Body of pancreas (tissue), 4 donors: ENCODE results near the gene SLC44A1. TPM values are rescaled to one million over a fixed set of nuclear protein-coding genes. Genes with fewer than 3 reads are reported as not detected.

ENCODE experiments used
- ATAC-seq: fragments of 150-250 bp; one replicate; pipeline ENCODE4 v1.9.1; 2016
- DNase-seq, 4 donors: peaks; one replicate each; pipeline ENCODE4 v3.0.0-alpha.2; 2019
- H3K27ac ChIP-seq, 4 donors: fragments of 200-600 bp; sonication (generic); 1 replicate in 3 of 4; 2 replicates in 1 of 4; pipeline versions ENCODE4 v1.5.1 to v1.6.1; 2016 to 2019; ENCODE audit warnings: mild to moderate bottlenecking in 1 of 4, mixed read lengths in 1 of 4, moderate library complexity in 1 of 4
- H3K27me3 ChIP-seq, 2 donors: fragments of 200-600 bp; sonication (generic); one replicate each; pipeline ENCODE4 v1.6.0; 2016; ENCODE audit warnings: mild to moderate bottlenecking in 1 of 2
- H3K36me3 ChIP-seq, 2 donors: fragments of 200-600 bp; sonication (generic); replicated peaks in 1 of 2; 2 replicates each; pipeline ENCODE4 v1.5.1; 2016; ENCODE audit warnings: low read depth in 2 of 2; ENCODE audit not compliant: insufficient read depth in 1 of 2
- H3K4me1 ChIP-seq: fragments of 200-600 bp; sonication (generic); one replicate; pipeline ENCODE4 v1.6.0; 2016
- H3K4me3 ChIP-seq, 2 donors: fragments of 200-600 bp; sonication (generic); 1 replicate in 1 of 2; 2 replicates in 1 of 2; pipeline ENCODE4 v1.5.1; 2016 to 2019
- H3K9me3 ChIP-seq, 3 donors: fragments of 200-600 bp; sonication (generic); 1 replicate in 2 of 3; 2 replicates in 1 of 3; pipeline ENCODE4 v1.5.1; 2016
- POLR2A ChIP-seq, 3 donors: fragments of 450-650 bp; IDR thresholded peaks; one replicate each; pipeline ENCODE4 v1.6.1; 2016; ENCODE audit warnings: antibody characterized with exemption in 3 of 3, mild to moderate bottlenecking in 2 of 3
- WGBS, 2 donors: methylation state at CpG; one replicate each; pipeline ENCODE4 v1.1.5; 2017; 5-methylcytosine and 5-hydroxymethylcytosine counted together
- intact Hi-C: fragments of 100-400 bp; cut with DNase I; formaldehyde crosslinking; loops from one replicate; pipeline ENCODE4 v1.15.1; 2023
- total RNA-seq, 2 donors: library from RNA; depleted of rRNA; stranded (reverse); fragments of >200 nt; gene quantifications; one replicate each; pipeline ENCODE4 v1.1.0, GENCODE V29; 2016
- TF ChIP-seq, protein P1 (sequence below), 7 experiments: fragments of 450-650 bp in 4 of 7; fragments of 200-600 bp in 3 of 7; sonication (generic) in 3 of 7; IDR thresholded peaks; one replicate each; pipeline ENCODE4 v1.5.1; 2016 to 2019; ENCODE audit warnings: antibody characterized with exemption in 7 of 7

Gene SLC44A1
- total RNA-seq, 2 donors from 2014 or later = 15.5 to 39.4 TPM

DNA sequence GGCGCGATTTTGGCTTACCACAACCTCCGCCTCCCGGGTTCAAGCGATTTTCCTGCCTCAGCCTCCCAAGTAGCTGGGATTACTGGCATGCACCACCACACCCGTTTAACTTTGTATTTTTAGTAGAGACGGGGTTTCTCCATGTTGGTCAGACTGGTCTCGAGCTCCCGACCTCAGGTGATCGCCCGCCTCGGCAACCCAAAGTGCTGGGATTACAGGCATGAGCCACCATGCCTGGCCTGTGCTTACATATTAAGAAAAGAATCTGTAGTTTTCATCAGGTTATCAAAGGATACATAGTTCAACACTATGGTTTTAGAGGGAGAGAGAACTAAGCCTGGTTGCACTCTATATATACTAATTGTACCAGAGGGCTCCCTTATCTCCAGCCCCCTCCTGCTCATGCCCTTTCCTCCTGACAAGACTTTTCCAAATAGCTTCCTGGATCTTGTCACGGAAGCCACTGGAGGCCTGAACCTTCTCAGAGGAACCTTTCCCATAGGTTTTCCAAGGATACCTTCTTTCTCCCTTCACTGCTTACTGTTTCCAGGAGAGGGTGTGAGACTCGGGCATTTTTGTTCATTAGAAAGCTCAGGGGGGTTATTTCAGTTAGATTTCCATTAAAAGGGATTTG lies 53.1 kb downstream of the SLC44A1 start:
- no peak overlapping the region for H3K4me3 ChIP-seq
- H3K27me3 ChIP-seq = no peaks in the 10 kb centered on the region
- no peaks in the 10 kb centered on the region for H3K9me3 ChIP-seq
- TF ChIP-seq POLR2A (IDR thresholded peaks at IDR 0.05) = no peak
- TF ChIP-seq, protein P1, sequence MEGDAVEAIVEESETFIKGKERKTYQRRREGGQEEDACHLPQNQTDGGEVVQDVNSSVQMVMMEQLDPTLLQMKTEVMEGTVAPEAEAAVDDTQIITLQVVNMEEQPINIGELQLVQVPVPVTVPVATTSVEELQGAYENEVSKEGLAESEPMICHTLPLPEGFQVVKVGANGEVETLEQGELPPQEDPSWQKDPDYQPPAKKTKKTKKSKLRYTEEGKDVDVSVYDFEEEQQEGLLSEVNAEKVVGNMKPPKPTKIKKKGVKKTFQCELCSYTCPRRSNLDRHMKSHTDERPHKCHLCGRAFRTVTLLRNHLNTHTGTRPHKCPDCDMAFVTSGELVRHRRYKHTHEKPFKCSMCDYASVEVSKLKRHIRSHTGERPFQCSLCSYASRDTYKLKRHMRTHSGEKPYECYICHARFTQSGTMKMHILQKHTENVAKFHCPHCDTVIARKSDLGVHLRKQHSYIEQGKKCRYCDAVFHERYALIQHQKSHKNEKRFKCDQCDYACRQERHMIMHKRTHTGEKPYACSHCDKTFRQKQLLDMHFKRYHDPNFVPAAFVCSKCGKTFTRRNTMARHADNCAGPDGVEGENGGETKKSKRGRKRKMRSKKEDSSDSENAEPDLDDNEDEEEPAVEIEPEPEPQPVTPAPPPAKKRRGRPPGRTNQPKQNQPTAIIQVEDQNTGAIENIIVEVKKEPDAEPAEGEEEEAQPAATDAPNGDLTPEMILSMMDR (IDR thresholded peaks at IDR 0.05) = no peak
- ATAC-seq (no peak), DNase-seq (no peak)
- no peak overlapping the region for H3K27ac ChIP-seq
- WGBS, 2 donors = 92 to 97% methylated on average over 14 of the region's 14 CpGs
- H3K36me3 ChIP-seq = no peaks in the 10 kb centered on the region
- H3K4me1 ChIP-seq = peaks cover 28% of the 10 kb centered on the region
- intact Hi-C loops = no loop called here

DNA sequence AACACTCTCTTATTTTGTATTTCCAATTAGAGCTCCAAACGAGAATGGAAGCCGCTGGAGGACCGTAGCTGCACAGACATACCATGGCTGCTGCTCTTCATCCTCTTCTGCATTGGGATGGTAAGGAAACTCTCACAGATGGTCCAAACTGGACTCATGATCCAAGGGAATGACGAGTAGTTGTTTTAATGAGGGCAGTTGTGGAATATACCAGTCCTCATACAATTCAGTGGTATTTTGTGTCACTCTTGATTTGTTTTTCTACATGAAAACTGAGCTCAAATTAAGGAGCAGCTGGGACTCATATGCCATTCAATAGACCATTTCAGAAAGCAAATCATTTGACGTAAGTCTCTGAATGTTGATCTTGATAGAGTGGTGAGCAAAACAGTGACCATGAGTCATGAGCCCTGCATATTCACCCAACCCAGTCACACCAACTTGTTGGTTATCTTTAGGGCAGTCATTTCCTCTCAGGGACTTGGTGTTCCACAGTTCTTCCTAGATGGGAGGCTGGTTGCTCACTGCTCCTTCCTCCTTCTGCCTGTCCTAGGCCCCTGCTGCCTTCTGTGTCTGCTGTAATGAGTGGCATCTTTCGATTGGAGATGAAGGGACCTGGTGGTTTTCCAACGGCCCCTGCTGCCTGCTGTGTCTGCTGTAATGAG lies 54.9 kb downstream of the SLC44A1 start:
- WGBS, 2 donors = 80 to 86% methylated on average over 7 of the region's 7 CpGs
- Histone ChIP-seq H3K36me3 (no peaks in the 10 kb centered on the region), H3K9me3 (no peaks in the 10 kb centered on the region), H3K27ac (peak overlapping the region in 3 of 4 donors; percentile 40 to 74 (median 66)), H3K27me3 (no peaks in the 10 kb centered on the region), H3K4me1 (peaks cover 28% of the 10 kb centered on the region), H3K4me3 (no peak overlapping the region)
- peak in 2 of 4 donors; percentile 53 to 73 for DNase-seq
- ATAC-seq = peak; percentile 85
- TF ChIP-seq, protein P1 (IDR thresholded peaks at IDR 0.05) = no peak
- peak in 2 of 3 donors; percentile 20 to 39 for TF ChIP-seq POLR2A (IDR thresholded peaks at IDR 0.05)
- intact Hi-C loops = no loop called here

DNA sequence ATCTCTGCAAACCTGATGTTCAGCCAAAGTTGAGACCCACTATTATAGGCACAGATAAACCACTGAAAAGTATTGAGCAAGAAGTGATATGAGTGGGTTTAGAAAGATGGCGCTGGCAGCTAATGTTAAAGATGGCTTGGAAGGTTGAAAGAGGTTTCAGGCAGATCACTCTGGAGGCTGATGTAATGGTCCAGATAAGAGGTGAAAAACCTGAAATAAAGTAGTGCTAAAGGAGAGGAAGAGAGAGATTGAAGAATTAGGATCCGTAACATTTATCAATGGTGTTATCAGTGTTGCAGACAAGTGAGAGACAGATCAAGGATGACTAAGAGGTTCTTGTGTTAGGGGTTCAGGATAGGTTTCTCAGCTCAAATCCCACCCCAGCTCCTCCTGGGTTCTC lies 58.3 kb downstream of the SLC44A1 start:
- H3K4me3 ChIP-seq = no peak overlapping the region
- intact Hi-C loops = no loop called here
- 78 to 89% methylated on average over 2 of the region's 2 CpGs for WGBS, 2 donors
- TF ChIP-seq, protein P1 (IDR thresholded peaks at IDR 0.05) = no peak
- no peak for TF ChIP-seq POLR2A (IDR thresholded peaks at IDR 0.05)
- DNase-seq (no peak), ATAC-seq (no peak)
- no peak overlapping the region for H3K27ac ChIP-seq
- peaks cover 22% of the 10 kb centered on the region for H3K4me1 ChIP-seq
- no peaks in the 10 kb centered on the region for H3K27me3 ChIP-seq
- H3K9me3 ChIP-seq = no peaks in the 10 kb centered on the region
- H3K36me3 ChIP-seq = no peaks in the 10 kb centered on the region

DNA sequence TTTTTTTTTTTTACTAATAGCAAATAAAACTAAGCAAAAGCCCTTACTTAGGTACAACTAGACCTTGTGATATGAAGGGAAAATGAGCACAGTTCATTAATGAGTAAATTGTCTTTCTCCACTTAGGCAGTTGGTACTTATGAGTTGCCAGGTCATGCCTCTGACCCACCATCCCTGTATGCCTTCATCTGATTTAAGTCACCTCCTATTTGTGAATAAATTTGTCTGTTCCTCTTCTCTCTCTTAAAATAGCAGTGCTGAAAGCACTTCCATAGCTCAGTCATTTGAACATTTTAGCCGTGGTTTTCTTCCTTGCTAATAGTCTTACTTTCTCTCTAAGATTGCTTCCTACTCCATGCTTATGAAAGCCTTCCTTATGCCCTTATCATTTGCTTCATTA lies 61.4 kb downstream of the SLC44A1 start:
- H3K9me3 ChIP-seq = no peaks in the 10 kb centered on the region
- no peaks in the 10 kb centered on the region for H3K27me3 ChIP-seq
- no peak for ATAC-seq
- no peaks in the 10 kb centered on the region for H3K36me3 ChIP-seq
- H3K27ac ChIP-seq = no peak overlapping the region
- peaks cover 28% of the 10 kb centered on the region for H3K4me1 ChIP-seq
- no peak overlapping the region for H3K4me3 ChIP-seq
- no peak for DNase-seq
- TF ChIP-seq POLR2A (IDR thresholded peaks at IDR 0.05) = no peak
- TF ChIP-seq, protein P1 (IDR thresholded peaks at IDR 0.05) = no peak
- intact Hi-C loops = no loop called here
- 53 to 89% methylated on average over 1 of the region's 1 CpG for WGBS, 2 donors
